Adrenal gland (tissue), 12 donors: ENCODE data around the gene IFT52. TPM values are rescaled to one million over a fixed set of nuclear protein-coding genes. Genes with fewer than 3 reads are reported as not detected.

Experiments used
- DNase-seq, 7 donors: peaks; one replicate each; pipeline ENCODE4 v3.0.0-alpha.2; 2019 to 2020
- H3K27ac ChIP-seq, 5 donors: fragments of 200-600 bp; sonication (generic) in 4 of 5; 1 replicate in 3 of 5; 2 replicates in 2 of 5; pipeline versions ENCODE4 v1.5.1 to v1.8.0; 2016 to 2020; ENCODE audit warnings: mild to moderate bottlenecking in 1 of 5
- H3K27me3 ChIP-seq: fragments of 200-600 bp; 2 replicates; pipeline ENCODE4 v1.8.0; 2021
- H3K36me3 ChIP-seq, 2 donors: fragments of 200-600 bp; replicated peaks in 1 of 2; 1 replicate in 1 of 2; 2 replicates in 1 of 2; pipeline versions ENCODE4 v1.5.1 to v1.8.0; 2018 to 2022
- H3K4me1 ChIP-seq, 2 donors: fragments of 200-600 bp; replicated peaks in 1 of 2; 1 replicate in 1 of 2; 2 replicates in 1 of 2; pipeline versions ENCODE4 v1.5.1 to v1.8.0; 2018 to 2021
- H3K4me3 ChIP-seq, 4 donors: fragments of 200-600 bp; sonication (generic) in 3 of 4; one replicate each; pipeline ENCODE4 v1.5.1; 2016 to 2018
- H3K9me3 ChIP-seq, 3 donors: fragments of 200-600 bp; sonication (generic) in 1 of 3; replicated peaks in 1 of 3; 1 replicate in 2 of 3; 2 replicates in 1 of 3; pipeline versions ENCODE4 v1.5.1 to v1.8.0; 2016 to 2021
- POLR2A ChIP-seq, 2 donors: fragments of 450-650 bp; IDR thresholded peaks; one replicate each; pipeline ENCODE4 v1.6.1; 2017; ENCODE audit warnings: antibody characterized with exemption in 2 of 2, mild to moderate bottlenecking in 2 of 2, moderate library complexity in 1 of 2
- WGBS, 4 donors: extraction: QIAGEN DNeasy Blood & Tissue Kit in 2 of 4; methylation state at CpG; one replicate each; pipeline versions ENCODE4 v1.1.5 to v1.1.7; 2013 to 2017; 5-methylcytosine and 5-hydroxymethylcytosine counted together
- intact Hi-C, 2 donors: fragments of 100-400 bp; cut with DNase I; formaldehyde crosslinking; loops; one replicate each; pipeline versions ENCODE4 v1.14.1 to v1.15.0; 2022 to 2023
- polyA plus RNA-seq, 3 donors: library from polyadenylated mRNA; stranded (reverse); fragments of 200-250 nt in 2 of 3; fragments of 350-450 nt in 1 of 3; fragmentation: Illumina TruSeq in 1 of 3; extraction: RNeasy Lipid Tissue Mini Kit (QIAGEN cat#74804) in 1 of 3; gene quantifications; one replicate each; pipeline ENCODE4 v1.2.3, GENCODE V29; 2013 to 2014
- total RNA-seq, 9 donors: library from RNA; depleted of rRNA in 4 of 9; stranded (reverse); fragments of >200 nt in 4 of 9; fragments of 120-200 nt in 1 of 9; fragmentation: NEBNext Ultra II Directional in 1 of 9; extraction: Animal tissue kit (Norgen Biotek cat#: 25700) in 1 of 9; gene quantifications; one replicate each; pipeline versions ENCODE4 v1.1.0 to v1.2.4, GENCODE V29; 2013 to 2023
- TF ChIP-seq, protein P1 (sequence below), 6 experiments: fragments of 450-650 bp in 4 of 6; fragments of 200-600 bp in 2 of 6; sonication (generic) in 1 of 6; IDR thresholded peaks; 1 replicate in 5 of 6; 2 replicates in 1 of 6; pipeline versions ENCODE4 v1.5.1 to v1.8.0; 2016 to 2021; ENCODE audit warnings: antibody characterized with exemption in 6 of 6, mild to moderate bottlenecking in 2 of 6, moderate library complexity in 1 of 6
- donor health status: healthy with polysubstance abuse.
- donor health status: Bipolar disorder and iron deficiency.
- donor health status: DM: yes; HTN: yes; CAD: no.
- donor health status: DM: no; HTN: no; CAD: no.
- donor health status: DM: no; HTN: no; CAD: no.
- donor health status: DM: yes; HTN: yes; CAD: no.

Gene IFT52
- total and polyA plus RNA-seq, 12 donors: 12.5 to 52.6 (median 22.8) TPM

DNA sequence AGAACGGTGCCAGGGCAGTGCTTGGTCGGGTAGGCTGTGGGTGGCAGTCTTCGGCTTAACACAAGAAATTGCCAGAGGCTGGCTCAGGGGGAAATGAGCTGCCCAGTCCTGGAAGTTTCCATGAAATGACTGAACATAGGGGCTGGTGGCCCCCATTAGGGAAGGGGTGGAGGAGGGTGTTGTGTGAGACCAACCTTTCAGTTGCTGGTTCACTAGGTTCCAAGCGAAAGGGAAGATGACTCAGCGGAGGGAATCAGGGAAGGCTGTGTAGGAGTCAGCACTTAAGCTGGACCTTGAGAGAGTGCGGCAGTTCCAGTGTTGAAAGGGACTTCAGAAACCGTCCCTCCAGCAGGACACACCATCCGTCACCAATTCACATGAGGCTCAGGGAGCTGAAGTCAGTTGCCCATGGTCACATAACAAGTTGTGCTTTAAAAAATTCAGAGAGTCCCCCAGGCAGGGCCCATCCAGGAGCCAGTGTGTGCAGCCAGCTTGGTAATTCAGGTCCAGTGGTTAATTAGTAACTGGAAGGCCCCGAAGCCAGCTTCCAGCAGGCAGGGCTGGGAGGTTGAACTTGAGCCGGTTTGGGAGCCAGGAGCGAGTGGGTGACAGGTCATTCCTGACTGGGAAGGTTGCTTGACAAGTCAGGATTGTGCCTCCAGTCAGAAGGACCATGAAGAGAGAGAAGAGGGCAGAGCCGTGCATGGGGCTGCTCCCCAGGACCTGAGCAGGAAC, 32.2 kb upstream of the IFT52 start, which contains the start of gene SGK2:
TSS of gene SGK2 (plus strand) at position 616 of the 735 bp plus-strand sequence. CDS start 7,469 bp downstream, outside the sequence.
- peak within 1 kb of the TSS in 2 of 5 donors; percentile 21 to 39 for H3K27ac ChIP-seq
- no peaks in the 10 kb centered on the region for H3K36me3 ChIP-seq
- TF ChIP-seq POLR2A (IDR thresholded peaks at IDR 0.05): no peak
- TF ChIP-seq, protein P1, sequence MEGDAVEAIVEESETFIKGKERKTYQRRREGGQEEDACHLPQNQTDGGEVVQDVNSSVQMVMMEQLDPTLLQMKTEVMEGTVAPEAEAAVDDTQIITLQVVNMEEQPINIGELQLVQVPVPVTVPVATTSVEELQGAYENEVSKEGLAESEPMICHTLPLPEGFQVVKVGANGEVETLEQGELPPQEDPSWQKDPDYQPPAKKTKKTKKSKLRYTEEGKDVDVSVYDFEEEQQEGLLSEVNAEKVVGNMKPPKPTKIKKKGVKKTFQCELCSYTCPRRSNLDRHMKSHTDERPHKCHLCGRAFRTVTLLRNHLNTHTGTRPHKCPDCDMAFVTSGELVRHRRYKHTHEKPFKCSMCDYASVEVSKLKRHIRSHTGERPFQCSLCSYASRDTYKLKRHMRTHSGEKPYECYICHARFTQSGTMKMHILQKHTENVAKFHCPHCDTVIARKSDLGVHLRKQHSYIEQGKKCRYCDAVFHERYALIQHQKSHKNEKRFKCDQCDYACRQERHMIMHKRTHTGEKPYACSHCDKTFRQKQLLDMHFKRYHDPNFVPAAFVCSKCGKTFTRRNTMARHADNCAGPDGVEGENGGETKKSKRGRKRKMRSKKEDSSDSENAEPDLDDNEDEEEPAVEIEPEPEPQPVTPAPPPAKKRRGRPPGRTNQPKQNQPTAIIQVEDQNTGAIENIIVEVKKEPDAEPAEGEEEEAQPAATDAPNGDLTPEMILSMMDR (IDR thresholded peaks at IDR 0.05): no peak
- peaks cover 0 to 3% of the 10 kb centered on the region in 2 donors for H3K4me1 ChIP-seq
- H3K27me3 ChIP-seq: no peaks in the 10 kb centered on the region
- WGBS, 4 donors: 54 to 64% (median 58%) methylated on average over 11 to 12 of the region's 12 CpGs
- no peaks in the 10 kb centered on the region for H3K9me3 ChIP-seq
- peak in 6 of 7 donors; percentile 58 to 76 (median 68) for DNase-seq
- no peak within 1 kb of the TSS for H3K4me3 ChIP-seq
- intact Hi-C loops: no loop called here

DNA sequence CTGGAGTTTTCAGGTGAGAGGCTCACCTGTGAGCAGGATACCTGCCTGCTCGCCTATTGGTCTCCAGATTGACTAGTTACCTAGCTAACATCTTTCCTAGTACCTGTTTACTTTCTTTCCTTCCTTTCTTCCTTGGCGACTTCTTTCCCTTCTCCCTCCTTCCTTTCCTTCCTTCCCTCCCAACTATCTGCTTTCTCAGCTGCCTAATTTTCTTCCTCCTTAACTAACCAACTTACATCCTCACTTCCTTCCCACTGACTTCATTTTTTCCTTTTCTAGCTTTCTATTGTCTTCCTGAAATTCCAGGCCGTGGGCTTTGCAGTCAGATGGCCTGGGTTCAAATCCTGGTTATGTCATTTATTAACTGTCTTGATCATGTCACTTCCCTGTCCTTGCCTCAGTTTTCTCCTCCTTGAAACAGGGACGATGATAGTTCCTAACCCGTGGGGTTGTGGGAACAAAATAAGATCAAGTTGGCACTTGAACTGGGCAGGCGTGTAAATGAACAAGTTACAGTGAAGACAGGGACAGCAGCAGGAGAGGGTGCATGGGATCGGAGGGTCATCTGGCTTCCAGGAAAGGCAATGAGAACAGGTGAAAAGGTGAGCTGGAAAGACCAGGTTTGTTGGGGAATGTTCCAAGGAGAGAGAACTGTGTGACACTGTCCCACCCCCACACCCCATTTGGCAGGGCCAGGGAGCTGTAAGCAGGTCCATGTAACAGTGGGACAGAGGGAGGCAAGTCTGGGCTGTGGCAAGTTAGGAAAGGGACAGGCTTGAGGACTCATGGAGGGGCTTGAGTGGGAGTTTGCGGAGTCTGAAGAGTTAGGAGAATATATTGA, 31.4 kb upstream of the IFT52 start:
- H3K4me3 ChIP-seq: no peak overlapping the region
- no peak overlapping the region for H3K27ac ChIP-seq
- WGBS, 4 donors: 79 to 87% (median 86%) methylated on average over 8 of the region's 8 CpGs
- intact Hi-C loops: no loop called here
- no peaks in the 10 kb centered on the region for H3K27me3 ChIP-seq
- peaks cover 0 to 3% of the 10 kb centered on the region in 2 donors for H3K4me1 ChIP-seq
- H3K36me3 ChIP-seq: no peaks in the 10 kb centered on the region
- no peaks in the 10 kb centered on the region for H3K9me3 ChIP-seq
- DNase-seq: no peak
- TF ChIP-seq, protein P1 (IDR thresholded peaks at IDR 0.05): no peak
- no peak for TF ChIP-seq POLR2A (IDR thresholded peaks at IDR 0.05)

DNA sequence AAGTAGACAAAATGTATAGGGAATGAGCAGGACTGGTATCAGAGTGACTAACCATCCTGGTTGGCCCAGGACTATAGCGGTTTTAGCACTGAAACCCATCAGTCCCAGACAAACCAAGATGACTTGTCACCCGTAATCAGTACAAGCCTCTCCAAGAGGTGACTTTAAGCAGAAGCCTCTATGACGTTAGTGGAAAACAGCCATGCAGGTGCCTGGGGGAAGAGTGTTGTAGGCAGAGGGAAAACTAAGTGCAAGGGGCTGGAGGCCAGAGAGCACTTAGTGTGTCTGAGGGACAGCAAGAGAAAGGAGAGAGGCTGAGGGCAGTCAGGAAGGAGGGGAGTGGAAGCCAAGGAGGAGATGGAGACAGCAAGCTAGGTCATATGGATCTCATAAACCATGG, 29.8 kb upstream of the IFT52 start:
- no peak for TF ChIP-seq POLR2A (IDR thresholded peaks at IDR 0.05)
- TF ChIP-seq, protein P1 (IDR thresholded peaks at IDR 0.05): no peak
- WGBS, 4 donors: 85 to 94% (median 87%) methylated on average over 3 of the region's 3 CpGs
- no peak for DNase-seq
- Histone ChIP-seq H3K9me3 (no peaks in the 10 kb centered on the region), H3K4me1 (peaks cover 0 to 3% of the 10 kb centered on the region in 2 donors), H3K27me3 (no peaks in the 10 kb centered on the region), H3K4me3 (no peak overlapping the region), H3K27ac (no peak overlapping the region), H3K36me3 (no peaks in the 10 kb centered on the region)
- intact Hi-C loops: no loop called here

DNA sequence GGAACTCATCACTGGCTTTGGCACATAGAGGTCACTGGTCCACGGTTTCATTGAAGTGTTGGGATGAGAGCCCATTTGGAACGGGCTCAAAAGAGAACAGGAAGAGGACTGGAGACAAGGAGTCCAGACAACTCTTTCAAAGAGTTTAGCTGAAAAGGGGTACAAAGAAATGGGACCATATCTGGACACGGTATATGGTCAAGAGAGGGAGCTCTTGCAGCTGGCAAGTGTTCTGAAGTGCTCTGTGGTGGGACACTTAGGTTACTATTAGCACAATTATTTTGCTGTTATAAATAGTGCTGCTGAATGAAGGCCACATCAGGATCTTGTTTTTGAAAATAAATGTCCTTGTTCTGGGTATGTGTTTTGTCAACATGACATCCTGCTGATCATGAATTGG, 27.3 kb upstream of the IFT52 start:
- no peaks in the 10 kb centered on the region for H3K27me3 ChIP-seq
- 34 to 38% (median 36%) methylated on average over 3 of the region's 3 CpGs for WGBS, 4 donors
- H3K4me3 ChIP-seq: no peak overlapping the region
- intact Hi-C loops: no loop called here
- no peaks in the 10 kb centered on the region for H3K36me3 ChIP-seq
- H3K27ac ChIP-seq: no peak overlapping the region
- TF ChIP-seq POLR2A (IDR thresholded peaks at IDR 0.05): no peak
- TF ChIP-seq, protein P1 (IDR thresholded peaks at IDR 0.05): no peak
- H3K4me1 ChIP-seq: peaks cover 0 to 3% of the 10 kb centered on the region in 2 donors
- peak in 1 of 7 donors; percentile 9 for DNase-seq
- no peaks in the 10 kb centered on the region for H3K9me3 ChIP-seq
